NCI-H526 (cell line): ENCODE results near the gene AFF2.

Experiments
- DNase-seq, 2 experiments: peaks; one replicate each; lab custom pipeline; 2025; lab: John Stamatoyannopoulos, UW

AFF2 gene

DNA sequence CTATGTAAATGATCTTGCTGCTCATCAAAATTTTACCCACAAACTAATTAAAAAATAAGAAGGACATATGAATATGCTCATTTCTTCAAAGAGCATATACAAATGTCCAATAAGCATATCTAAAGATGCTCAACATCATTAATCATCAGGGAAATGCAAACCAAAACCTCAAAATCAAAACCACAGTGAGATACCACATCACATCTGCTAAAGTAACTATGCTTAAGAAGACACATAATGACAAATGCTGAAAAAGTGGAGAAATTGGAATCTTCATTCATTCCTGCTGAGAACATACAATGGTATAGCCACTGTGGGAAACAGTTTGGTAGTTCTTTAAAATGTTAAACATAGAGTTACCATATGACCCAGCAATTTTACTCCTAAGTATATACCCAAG, 81.9 kb downstream of the AFF2 start:
- no peak for DNase-seq

DNA sequence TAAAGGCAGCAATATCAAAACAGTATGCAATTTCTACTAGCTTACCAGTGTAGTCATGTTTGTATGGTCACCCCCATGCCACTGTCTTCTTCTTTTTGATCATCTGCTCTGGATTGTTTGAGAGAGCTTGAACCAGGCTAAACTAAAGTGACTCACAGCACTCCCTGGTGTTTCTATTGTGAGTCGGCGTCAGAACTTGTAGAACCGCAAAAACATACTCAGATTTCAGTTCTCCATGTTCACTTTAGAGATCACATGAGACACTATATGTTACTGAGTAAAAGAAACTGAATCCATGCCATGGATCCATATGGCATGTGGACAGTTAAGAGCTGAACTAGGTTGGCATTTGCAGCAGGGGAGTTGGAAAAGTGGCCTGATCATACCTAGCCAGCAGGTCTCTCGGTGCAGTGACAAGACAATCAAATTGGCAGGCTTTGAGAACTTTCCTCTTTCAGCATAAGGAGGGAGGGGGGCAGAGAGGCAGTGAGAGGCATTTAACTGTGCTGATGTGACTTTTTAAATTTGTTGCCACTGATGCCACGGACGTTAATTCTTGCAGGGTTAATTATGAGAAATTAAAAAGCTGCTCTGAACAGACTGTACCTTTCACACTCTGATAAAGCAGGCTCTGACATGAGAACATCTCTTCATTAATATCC, 88.4 kb downstream of the AFF2 start:
- no peak for DNase-seq

DNA sequence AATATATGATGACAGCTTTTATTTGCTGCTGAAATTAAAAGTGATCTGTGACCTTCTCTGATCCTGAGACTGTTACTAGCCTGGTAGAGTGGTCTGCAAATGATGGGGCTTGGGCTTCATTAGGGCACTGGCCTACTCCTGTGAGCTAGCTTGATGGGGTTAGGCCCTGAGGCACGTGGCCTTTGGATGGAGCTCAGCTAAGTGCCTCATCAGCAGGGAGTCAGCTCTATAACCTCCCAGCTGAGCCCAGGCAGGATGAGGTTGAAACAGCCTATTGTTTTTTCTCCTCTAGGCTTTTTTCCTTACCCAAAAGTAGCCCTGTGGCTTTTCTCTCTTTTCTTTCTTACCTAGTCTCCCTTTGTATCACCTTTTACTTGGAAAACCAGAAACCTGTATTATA, 92.2 kb downstream of the AFF2 start:
- DNase-seq: no peak

DNA sequence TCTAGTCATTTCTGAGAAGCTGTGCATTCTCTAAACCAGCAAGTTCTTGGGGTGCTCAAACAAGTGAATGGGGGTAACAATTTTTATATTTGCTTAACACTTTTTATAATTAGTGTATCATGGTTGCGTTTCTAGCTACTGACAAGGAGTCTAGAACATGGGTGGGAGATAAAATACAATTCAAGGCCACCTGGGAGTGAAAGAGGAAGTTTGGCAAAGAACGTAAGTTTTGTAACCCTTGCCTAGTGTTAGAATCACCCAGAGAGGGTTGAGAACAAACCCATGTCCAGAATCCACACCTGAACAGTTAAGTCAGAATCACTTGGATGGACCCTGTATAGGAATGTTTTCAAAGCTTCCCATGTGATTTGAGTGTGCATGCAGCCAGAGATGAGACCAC, 92.7 kb downstream of the AFF2 start:
- DNase-seq: no peak

DNA sequence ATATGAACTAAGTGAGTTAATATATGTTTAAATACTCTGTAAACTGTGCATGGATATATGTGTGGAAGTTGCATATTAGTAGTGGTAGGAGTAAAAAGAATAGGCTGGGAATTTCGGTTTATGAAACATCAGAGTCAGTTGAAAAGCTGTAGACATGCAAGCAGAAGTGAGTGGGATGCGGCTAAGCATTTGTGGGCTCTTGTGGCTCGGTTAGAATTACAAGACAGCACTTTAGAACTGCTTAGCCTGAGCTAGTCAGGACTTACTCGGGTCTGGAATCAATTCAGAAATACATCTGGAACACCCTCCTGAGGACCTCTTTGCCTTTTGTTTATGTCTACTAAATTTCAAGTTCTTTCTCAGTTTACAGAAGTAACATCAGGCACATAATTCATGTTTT, 93.6 kb downstream of the AFF2 start:
- DNase-seq: no peak

DNA sequence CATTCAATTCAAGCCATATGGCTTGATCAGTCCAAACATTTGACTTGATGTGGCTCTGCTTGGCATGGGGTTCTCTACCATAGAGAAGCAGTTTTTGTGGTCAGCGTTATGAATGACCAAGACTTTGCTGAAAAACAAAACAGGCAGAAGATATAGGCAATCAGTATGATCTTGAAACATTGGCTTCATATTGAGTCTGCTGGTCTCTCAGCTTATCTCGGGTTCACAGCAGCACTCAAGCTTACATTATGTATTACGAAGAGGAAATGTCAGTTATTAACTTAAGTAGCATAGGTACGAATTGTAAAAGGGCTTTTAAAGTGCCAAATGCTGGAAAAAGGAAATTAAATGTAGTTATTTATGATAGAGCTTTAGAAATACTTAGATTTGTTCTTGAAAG, 99.0 kb downstream of the AFF2 start:
- no peak for DNase-seq

DNA sequence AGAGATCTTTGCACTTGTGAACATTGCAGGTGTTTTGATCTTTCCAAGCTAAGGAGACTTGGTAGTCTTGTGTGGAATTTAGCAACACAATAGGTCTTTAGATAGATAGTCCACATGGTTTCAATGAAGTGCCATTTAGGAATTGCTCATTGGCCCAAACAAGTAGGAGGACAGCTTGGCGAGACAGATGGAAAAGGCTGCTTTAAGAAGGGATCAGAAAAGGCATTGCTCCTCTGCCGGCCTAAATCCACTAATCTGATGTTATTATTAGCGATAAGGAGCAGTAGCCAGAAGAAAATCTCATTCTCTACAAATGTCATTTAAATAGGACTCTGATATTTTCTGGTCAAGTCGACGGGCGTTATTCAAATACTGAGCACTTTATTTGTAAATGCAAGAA, 99.7 kb downstream of the AFF2 start:
- no peak for DNase-seq

DNA sequence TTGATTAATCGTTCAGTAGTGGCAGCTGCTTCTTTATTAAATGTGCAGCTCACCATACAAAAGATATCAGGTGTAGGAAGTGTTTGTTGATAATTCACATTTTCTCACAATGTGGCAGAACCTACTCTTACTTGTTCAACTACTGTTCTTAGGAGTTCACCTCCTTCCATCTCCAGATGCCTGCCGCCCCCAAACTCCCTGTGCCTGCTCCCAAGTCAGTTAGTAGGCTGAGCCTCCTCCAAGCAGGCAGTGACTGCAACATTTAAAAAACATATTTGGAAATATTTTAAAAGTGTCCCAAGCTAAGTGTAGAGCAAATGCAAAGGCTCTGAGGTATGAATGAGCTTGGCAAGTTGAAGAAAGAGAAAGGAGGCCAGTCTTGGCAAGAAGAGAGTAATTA, 100.2 kb downstream of the AFF2 start:
- DNase-seq: no peak

DNA sequence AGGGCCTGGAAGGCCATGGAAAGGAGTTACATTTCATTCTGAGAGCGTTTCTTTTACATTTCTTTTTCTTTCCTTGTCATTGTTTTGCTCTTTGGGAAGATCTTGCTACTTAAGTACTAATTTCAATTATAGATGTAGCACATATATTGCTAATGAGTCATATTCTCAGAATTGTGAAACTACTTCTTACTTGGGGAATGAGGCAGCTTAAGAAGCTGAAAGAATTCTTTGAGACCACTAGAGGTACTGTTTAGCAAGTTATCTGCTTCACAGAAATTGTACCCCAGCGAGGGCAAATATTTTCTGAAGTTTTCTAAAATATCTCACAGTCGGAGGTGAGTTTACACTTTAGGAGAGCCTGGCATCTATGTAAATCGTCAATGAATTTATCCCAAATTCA, 100.6 kb downstream of the AFF2 start:
- DNase-seq: no peak

DNA sequence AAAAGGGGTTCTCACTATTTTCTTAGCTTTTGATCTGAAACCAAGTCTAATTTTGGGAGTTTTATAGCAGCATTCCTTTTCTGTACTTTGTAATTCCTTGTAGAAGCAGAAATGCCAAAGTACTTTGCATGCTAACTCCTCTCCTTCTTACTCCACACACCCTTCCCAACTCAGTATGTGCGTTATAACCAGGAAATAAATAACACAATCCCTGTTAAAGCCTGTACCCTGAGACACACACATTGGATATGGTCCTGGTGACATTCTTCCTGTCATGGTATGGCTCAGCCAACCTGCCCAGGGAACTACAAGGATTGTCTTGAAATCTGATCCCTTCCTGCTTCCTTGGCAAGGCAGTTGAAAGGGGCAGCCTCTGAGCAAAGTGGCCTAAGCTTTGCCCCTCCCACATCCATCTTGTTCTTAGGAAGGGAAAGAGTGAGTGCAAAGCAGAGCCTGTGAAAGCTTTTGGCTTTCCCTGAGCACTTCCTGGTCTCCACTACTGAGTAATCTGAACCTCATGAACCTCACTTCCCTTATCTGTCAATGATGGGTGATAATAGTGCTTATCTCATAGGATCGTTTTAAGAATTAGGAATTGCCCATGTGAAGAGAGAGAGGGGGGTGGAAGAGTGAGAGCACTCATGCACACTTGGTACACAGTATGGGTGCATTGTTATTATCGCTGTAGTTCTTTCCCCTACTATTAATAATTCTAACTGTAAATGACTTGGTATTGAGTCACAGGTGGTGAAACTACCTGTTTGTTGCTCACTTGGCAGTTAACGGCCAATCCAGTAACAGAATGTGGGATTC, 109.3 kb downstream of the AFF2 start:
- DNase-seq: no peak

DNA sequence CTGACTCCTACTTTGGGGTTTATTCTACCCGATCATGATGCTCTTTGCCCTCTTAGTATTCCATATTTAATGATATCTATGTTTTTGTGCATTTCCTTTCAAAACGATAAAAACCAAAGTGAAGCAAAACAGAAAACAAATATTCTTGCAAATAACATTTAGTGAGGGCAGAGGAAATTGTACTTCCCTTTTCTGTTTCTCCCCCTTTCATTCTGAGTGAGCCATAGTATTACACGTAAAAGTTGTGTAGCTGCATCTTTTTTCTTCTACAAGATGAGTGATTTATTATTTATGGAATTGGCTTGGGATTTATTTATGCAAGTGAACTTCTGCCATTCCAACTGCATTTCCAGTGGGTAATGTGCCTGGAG, 109.9 kb downstream of the AFF2 start:
- DNase-seq: no peak

DNA sequence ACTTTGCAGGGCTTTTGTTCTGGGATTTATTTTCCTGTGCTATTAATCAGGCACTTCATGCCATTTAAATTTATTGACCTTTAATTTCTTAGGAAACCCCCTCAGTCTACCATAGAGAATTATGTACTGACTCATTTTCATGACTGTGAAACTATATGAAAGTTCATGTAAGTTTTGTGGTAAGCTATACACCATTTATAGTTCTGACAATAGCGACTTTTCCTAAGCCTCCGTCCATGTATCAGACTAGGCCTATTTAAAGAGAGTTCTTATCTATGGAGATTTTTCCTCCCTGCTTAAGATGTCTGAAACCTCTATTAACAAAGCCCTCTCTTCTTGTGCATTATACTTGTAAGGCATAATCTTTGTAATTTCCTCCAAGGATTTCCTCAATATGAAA, 111.6 kb downstream of the AFF2 start:
- no peak for DNase-seq

DNA sequence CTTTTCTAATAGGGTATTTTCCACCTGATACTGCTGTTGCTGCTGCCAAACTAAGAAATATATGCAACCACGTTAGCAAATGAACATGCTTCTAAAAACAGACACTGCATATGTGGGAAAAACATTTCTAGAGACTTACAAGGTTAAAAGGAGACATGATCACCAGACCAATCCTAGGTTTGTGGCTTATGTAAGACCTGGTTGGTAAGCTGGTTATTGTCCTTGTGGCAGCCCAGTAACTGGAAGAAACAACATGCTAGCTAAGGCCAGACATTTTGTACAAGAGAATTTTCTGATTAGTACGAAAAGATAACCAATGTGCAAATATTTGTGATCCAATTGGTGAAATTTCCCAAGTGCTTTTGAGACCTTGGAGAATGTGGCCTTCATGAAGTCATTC, 112.0 kb downstream of the AFF2 start:
- no peak for DNase-seq

DNA sequence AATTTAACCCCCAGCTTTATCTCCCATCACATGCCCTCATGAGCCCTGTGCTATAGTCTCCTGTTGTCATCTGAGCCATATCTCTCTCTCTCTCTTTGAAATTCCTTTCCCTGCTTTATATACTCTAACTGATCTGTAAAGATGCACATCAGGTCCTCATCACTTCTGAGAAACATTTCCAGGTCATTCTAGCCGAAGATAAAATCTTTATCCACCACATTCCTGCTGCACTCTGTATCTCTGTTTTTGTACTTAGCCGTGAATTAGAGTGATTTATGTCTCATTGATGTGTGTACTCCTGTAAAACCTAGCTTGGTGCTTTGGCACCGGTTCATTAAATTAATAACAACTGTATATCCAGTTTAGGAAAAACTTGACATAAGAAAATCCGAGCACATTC, 113.2 kb downstream of the AFF2 start:
- no peak for DNase-seq

DNA sequence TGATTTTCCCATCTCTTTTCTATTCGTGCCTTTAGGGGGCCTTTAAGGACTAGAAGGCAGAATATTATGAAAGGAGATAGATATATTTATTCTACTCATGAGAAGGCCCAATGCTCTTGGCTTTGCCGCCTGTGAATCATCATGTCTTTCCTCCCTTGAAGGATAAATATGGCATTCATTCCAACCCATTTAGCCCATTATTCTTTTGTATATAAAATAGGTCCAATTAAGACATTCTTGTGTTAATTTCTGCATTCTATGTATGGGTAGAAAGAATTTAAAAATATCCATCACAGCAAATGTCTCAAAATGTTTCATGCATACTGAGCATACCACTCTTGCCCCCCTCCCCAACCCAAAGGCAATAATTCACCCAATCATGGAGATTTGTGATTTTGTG, 115.1 kb downstream of the AFF2 start:
- DNase-seq: no peak

DNA sequence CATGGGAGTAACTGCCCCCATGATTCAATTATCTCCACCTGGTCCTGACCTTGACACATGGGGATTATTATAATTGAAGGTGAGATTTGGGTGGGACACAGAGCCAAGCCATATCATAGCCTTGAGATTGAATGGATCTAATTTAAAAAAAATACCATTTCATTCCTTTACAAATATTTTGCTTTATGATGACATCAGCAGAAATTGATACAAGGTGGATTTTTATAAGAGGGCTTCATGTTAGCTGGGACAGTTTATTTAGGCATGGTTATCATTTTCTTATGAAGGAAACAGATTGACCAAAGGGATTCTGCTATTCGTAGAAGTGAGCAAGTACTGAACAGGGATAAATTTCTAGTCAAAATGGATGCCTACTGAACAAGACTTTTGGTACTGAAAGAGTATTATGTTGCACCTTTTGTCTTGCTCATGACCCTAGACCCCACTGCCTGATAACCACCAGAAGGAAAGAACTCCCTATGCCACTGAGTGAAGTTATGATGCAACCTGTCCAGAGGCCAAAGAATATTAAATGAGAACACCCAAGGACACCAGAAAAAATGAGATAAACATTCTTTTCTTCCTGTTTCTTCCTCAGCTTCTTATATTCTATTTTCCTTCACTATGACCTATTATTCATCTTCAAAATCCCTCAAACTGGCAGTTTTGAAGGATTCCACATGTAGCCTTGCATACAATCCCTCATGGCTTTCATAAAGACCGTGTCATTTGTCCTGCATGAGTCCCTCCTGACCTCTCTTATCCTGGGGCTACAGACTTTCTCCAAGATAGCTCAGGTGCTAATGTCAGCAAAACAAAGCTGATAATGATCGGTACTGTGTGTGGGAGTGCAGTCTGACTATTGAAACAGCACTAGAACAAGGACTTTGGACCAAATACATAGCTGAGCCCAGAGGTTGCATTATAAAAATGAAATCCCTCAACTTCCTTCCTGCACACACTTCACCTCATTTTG, 118.3 kb downstream of the AFF2 start:
- no peak for DNase-seq

DNA sequence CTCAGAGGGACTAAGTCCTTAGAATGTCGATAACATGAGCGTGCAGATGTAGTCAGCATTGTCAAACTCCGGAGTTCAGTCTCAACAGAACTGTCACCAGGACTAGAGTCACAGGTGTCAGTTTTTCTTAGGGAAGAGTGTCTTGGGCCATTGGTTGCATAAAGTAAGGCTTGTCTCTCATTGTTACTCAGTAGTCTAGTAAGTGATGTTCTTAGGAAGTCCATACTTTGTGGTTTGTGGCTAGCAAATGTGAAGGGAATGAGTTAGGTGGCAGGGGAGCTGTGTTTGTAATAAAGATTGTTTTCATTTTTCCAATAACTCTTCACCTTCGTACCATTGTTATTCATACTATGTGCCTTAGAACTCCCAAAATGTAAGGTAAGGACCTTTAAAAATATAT, 119.6 kb downstream of the AFF2 start:
- DNase-seq: no peak

DNA sequence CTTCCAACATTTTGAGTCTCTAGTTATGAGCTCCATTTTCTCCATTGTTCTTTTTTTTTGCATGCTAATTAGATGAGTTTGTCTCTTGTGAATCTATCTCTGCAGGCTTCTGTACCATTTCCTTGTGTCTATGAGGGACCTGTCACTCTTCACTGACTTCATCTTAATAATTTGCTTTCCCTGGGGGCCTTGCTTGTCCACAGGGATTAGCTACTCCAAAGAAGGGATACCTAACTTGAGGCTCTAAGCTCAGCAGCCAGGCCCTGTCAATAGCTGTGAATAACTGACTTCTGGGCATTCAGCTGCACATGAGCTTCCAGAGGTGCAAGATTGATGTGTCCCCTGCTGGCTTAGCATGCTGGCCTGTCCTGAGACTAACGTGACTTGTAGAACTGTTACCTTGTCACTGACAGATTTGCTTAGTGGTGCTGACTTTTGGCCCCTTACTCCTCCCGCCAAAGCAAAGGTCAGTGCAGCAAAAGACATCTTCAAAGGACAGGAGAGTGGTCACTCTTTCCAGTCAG, 124.6 kb downstream of the AFF2 start:
- DNase-seq: no peak

DNA sequence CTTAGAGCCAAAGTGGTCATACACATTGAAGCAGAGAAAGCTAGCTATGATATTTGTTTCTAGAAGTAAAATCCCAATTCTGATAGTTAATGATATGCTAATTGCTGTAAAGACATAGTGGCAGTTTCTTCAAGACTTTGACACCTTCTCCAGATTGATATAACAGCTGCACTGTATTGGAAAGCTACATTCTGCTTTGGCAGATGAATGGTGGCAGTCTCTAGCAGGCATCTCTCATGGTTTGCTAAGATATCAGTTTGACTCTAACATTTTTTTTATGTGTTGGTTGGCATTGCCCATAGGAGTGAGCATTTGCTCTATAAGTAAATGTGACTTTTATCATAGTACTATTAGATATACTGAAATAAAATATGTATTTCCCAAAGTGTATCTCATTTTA, 128.2 kb downstream of the AFF2 start:
- DNase-seq: no peak

DNA sequence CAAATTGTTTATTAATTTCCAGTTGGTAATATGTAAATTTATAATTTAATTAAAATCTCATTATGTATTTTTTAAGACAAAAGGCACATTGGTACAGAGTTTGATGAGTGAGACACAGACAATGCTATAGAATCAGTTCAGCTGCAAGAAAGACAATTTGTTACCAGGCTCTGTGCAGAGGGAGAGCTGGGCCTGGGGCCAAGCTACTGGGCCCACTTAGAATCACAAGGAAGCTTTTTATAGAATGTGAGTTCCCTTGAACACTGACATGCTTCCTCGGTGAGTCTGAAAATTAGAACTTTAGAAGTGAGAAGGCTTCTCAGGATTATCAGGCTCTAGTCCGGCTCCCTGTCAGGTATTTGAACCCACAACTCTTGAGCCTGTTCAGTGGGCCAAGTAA, 129.0 kb downstream of the AFF2 start:
- DNase-seq: no peak

DNA sequence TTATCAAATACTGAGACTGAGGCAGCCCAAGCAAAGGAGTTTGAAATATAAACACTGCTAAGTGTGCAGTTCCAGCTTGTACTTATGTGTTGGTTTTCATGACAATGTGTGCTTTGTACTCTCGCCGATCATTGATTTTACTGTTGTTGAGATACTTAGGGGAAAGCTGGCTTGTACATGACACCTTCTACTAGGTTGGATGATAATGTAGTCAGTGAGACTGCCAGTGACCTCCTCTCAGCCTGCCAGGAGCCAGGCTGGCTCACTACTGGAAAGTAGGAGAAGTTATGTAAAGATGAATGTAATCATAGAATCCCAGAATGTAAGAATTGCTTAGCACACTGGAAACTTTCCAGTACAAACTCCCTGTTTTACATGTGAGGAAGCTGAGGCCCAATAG, 132.0 kb downstream of the AFF2 start:
- DNase-seq: no peak

DNA sequence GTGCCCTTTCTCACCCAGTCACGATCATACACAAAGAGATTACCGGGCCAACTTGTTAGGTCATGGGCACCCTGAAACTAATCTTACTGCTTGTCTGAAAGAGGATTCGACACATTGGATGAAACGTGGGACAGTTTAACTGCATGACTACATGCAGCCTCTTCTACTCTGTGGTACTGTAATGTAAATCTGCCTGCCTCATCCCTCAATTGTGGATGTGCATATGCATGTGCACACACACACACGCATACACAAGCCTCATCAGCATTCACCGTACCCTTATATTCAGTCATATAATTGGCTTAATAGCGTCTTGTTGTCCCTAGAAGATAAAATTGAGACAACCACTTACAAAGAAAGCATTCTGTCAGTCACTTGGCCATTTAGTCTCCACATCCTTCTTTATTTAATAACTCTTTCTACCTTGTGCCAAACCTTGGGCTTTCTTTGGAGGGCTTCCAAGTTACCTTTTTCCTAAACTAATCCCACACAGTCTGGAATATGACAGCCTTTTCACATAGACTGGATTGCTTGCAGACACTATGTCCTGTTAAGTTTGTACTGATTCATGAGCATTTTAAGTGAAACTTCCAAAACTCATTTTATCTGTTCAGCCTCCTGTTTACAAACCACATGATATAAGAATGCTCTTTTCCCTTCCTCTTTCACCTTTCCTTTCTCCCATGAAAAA, 132.9 kb downstream of the AFF2 start:
- DNase-seq: no peak
